NOMO-1 treated with DMSO at 0.1 percent for 48 hours (cell line): Measurements from ENCODE around the gene ZNF79.
A peak's percentile ranks its signal among the peaks of the same experiment; 100 is the strongest.

ENCODE experiments used
- DNase-seq: peaks from one replicate; lab custom pipeline; 2025; ENCODE audit not compliant: unreplicated experiment; lab: John Stamatoyannopoulos, UW

ZNF79 gene

GRCh38 chr9:127423934-127424675, at the start of gene ZNF79:
ZNF79 (plus strand) TSS chr9:127424382; CDS start chr9:127424788, 406 bp downstream.
- peak; percentile 89 for DNase-seq

GRCh38 chr9:127380479-127380878, 43.7 kb upstream of the ZNF79 start:
- DNase-seq = no peak

- no peak for DNase-seq
These were observed 41.6 kb upstream of the ZNF79 start for GRCh38 chr9:127382541-127382940.

- DNase-seq = no peak
These were observed 40.0 kb upstream of the ZNF79 start for GRCh38 chr9:127384016-127384730.

- DNase-seq = no peak
These were observed 39.3 kb upstream of the ZNF79 start for GRCh38 chr9:127384901-127385300.

GRCh38 chr9:127386249-127386648, 37.9 kb upstream of the ZNF79 start:
- DNase-seq = no peak

GRCh38 chr9:127386981-127387380, 37.2 kb upstream of the ZNF79 start:
- DNase-seq = no peak

- peak; percentile 99 for DNase-seq
These were observed 35.9 kb upstream of the ZNF79 start for GRCh38 chr9:127388037-127388855.

- DNase-seq = no peak
These were observed 35.3 kb upstream of the ZNF79 start for GRCh38 chr9:127388856-127389238.

GRCh38 chr9:127389381-127390247, 34.6 kb upstream of the ZNF79 start:
- DNase-seq = no peak

- DNase-seq = peak; percentile 70
These were observed 34.0 kb upstream of the ZNF79 start for GRCh38 chr9:127390248-127390545.

- DNase-seq = peak; percentile 42
These were observed 33.6 kb upstream of the ZNF79 start for GRCh38 chr9:127390563-127390962.

GRCh38 chr9:127392166-127392565, 32.0 kb upstream of the ZNF79 start:
- DNase-seq = peak; percentile 82

GRCh38 chr9:127392976-127393375, 31.2 kb upstream of the ZNF79 start:
- no peak for DNase-seq

- no peak for DNase-seq
These were observed 30.5 kb upstream of the ZNF79 start for GRCh38 chr9:127393645-127394044.

- peak; percentile 20 for DNase-seq
These were observed 28.5 kb upstream of the ZNF79 start for GRCh38 chr9:127395497-127396252.

- DNase-seq = no peak
These were observed 27.9 kb upstream of the ZNF79 start for GRCh38 chr9:127396253-127396807.

- peak; percentile 94 for DNase-seq
These were observed 27.2 kb upstream of the ZNF79 start, which contains the start of gene SLC2A8 for GRCh38 chr9:127396808-127397645. SLC2A8 (plus strand) TSS chr9:127397169; CDS start chr9:127397231, 62 bp downstream.
